Measurements from ENCODE around the gene FBXO28.

Gene FBXO28

DNA sequence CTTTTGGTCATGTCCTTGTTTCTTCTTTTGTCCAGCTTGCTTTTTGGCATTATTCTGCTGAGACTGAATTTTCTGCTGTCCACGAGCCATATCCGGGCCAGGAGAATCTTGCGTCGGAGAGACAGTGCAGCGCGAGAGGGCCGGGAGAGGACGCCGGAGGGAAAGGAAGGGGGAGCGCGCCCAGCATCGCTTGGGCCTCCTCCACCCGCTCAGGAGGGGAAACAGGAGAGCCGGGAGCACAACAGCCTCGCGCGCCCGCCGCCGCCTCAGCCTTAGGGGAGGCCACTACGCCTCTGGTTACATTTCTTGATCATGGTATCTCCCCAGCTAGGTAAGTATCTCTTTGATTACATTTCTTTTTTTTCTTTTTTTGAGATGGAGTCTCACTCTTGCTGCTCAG, 61.7 kb downstream of the FBXO28 start:
- Histone ChIP-seq H3K27me3 (peaks cover 0 to 7% (median 0%) of the 10 kb centered on the region in 11 experiments; a peak in 4 of 22 replicates), H3K4me3 (no peak overlapping the region), H3K36me3 (no peaks in the 10 kb centered on the region), H4K20me1 (no peaks in the 10 kb centered on the region), H3K4me1 (peaks cover 13 to 24% (median 20%) of the 10 kb centered on the region in 10 experiments), H3K4me2 (peak overlapping the region in 3 of 11 experiments; percentile 5 to 49 (median 31); a peak in 4 of 22 replicates), H3K9ac (no peak overlapping the region), H3K9me3 (replicated peaks in 1 of 11) (no peaks in the 10 kb centered on the region), H3K27ac (no peak overlapping the region)
- TF ChIP-seq Cebpa-rat (IDR thresholded peaks at IDR 0.05), result no peak

- Histone ChIP-seq H3K4me2 (no peak overlapping the region), H3K9me3 (replicated peaks in 1 of 11) (no peaks in the 10 kb centered on the region), H4K20me1 (no peaks in the 10 kb centered on the region), H3K27me3 (peaks cover 0 to 7% (median 0%) of the 10 kb centered on the region in 11 experiments; a peak in 4 of 22 replicates), H3K27ac (no peak overlapping the region), H3K9ac (no peak overlapping the region), H3K4me3 (no peak overlapping the region), H3K36me3 (no peaks in the 10 kb centered on the region), H3K4me1 (peaks cover 12 to 26% (median 20%) of the 10 kb centered on the region in 10 experiments)
- TF ChIP-seq Cebpa-rat (IDR thresholded peaks at IDR 0.05), result no peak
These were observed 63.6 kb downstream of the FBXO28 start for GRCh38 chr1:224177356-224177999.

- Histone ChIP-seq H3K9ac (no peak overlapping the region), H4K20me1 (peaks cover 0 to 8% (median 0%) of the 10 kb centered on the region in 11 experiments; a peak in 5 of 22 replicates), H3K36me3 (no peaks in the 10 kb centered on the region), H3K4me2 (peak overlapping the region in 7 of 11 experiments; percentile 9 to 49 (median 45); a peak in 9 of 22 replicates), H3K4me3 (no peak overlapping the region), H3K9me3 (replicated peaks in 1 of 11) (no peaks in the 10 kb centered on the region), H3K4me1 (peaks cover 14 to 29% (median 22%) of the 10 kb centered on the region in 10 experiments), H3K27ac (no peak overlapping the region), H3K27me3 (peaks cover 0 to 7% (median 0%) of the 10 kb centered on the region in 11 experiments; a peak in 4 of 22 replicates)
- TF ChIP-seq Cebpa-rat (IDR thresholded peaks at IDR 0.05), result no peak
These were observed 65.0 kb downstream of the FBXO28 start for GRCh38 chr1:224178894-224179293.

DNA sequence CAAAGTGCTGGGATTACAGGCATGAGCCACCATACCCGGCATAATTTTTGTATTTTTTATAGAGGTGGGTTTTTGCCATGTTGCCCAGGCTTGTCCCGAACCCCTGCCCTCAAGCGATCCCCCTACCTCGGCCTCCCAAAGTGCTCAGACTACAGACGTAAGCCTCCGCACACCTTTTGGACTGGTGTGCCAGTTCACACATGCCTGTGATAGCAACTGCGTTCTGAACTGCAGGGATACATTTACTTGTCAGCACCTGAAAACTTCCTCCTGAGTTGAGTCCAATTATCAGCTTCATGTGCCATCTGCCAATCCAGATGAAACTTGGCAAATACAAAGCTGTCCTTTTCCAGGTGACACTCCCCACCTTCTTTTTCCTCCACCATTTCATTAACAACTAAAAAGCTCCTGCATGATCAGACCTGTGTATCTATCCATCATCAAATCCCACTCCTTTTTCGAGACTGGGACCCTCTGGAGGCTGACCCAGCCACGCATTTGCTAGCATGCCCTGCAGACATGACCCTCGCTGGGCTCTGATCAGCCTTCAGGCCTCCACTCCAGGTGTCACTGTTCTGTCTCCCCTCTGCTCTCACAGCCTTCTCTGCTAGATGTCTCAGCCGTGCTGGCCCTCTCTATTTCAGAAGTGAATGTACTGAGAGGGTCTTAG, 67.0 kb downstream of the FBXO28 start:
- no peak overlapping the region for H3K9ac ChIP-seq
- 0 out of 22 replicates have a peak overlapping the region, but pooled peaks of 2 of the 11 experiments have one; percentile 92 to 94 for H3K27ac ChIP-seq
- H3K9me3 ChIP-seq (replicated peaks in 1 of 11), result no peaks in the 10 kb centered on the region
- H3K4me3 ChIP-seq, result no peak overlapping the region
- peaks cover 5 to 13% (median 9%) of the 10 kb centered on the region in 11 experiments; a peak in 20 of 22 replicates for H3K36me3 ChIP-seq
- peaks cover 0 to under 1% (median 0%) of the 10 kb centered on the region in 11 experiments; a peak in 1 of 22 replicates for H3K27me3 ChIP-seq
- H3K4me1 ChIP-seq, result peaks cover 25 to 48% (median 38%) of the 10 kb centered on the region in 10 experiments
- H4K20me1 ChIP-seq, result peaks cover 13 to 28% (median 18%) of the 10 kb centered on the region in 11 experiments; a peak in 19 of 22 replicates
- no peak for TF ChIP-seq Cebpa-rat (IDR thresholded peaks at IDR 0.05)
- peak overlapping the region in 4 of 11 experiments; percentile 7 to 93 (median 91); a peak in 3 of 22 replicates for H3K4me2 ChIP-seq

DNA sequence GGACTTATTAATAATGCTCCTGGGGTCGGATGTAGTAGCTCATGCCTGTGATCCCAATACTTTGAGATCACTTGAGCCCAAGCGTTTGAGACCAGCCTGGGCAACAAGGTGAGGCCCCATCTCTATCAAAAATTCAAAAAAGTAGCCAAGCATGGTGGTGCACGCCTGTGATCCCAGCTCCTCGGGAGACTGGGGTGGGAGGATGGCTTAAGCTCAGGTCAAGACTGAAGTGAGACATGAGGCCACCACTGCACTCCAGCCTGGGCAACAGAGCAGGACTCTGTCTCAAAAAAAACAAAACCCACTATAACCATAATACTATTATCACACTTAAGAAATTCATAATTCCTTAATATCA, 67.5 kb downstream of the FBXO28 start:
- Histone ChIP-seq H3K4me3 (no peak overlapping the region), H3K9ac (no peak overlapping the region), H3K9me3 (replicated peaks in 1 of 11) (no peaks in the 10 kb centered on the region), H3K27me3 (no peaks in the 10 kb centered on the region), H3K4me2 (peak overlapping the region in 7 of 11 experiments; percentile 7 to 93 (median 90); a peak in 9 of 22 replicates), H4K20me1 (peaks cover 18 to 33% (median 23%) of the 10 kb centered on the region in 11 experiments; a peak in 20 of 22 replicates), H3K4me1 (peaks cover 30 to 53% (median 41%) of the 10 kb centered on the region in 10 experiments), H3K27ac (peak overlapping the region in 2 of 11 experiments; percentile 92 to 94; a peak in 3 of 22 replicates), H3K36me3 (peaks cover 9 to 18% (median 14%) of the 10 kb centered on the region in 11 experiments; a peak in 20 of 22 replicates)
- no peak for TF ChIP-seq Cebpa-rat (IDR thresholded peaks at IDR 0.05)

GRCh38 chr1:224182057-224182865, 68.3 kb downstream of the FBXO28 start:
- peak in 3 of 11 experiments; percentile 18 to 40 (median 32); a peak in 3 of 22 replicates for TF ChIP-seq Cebpa-rat (IDR thresholded peaks at IDR 0.05)
- H3K9ac ChIP-seq, result peak overlapping the region; percentile 88 to 98 (median 96)

DNA sequence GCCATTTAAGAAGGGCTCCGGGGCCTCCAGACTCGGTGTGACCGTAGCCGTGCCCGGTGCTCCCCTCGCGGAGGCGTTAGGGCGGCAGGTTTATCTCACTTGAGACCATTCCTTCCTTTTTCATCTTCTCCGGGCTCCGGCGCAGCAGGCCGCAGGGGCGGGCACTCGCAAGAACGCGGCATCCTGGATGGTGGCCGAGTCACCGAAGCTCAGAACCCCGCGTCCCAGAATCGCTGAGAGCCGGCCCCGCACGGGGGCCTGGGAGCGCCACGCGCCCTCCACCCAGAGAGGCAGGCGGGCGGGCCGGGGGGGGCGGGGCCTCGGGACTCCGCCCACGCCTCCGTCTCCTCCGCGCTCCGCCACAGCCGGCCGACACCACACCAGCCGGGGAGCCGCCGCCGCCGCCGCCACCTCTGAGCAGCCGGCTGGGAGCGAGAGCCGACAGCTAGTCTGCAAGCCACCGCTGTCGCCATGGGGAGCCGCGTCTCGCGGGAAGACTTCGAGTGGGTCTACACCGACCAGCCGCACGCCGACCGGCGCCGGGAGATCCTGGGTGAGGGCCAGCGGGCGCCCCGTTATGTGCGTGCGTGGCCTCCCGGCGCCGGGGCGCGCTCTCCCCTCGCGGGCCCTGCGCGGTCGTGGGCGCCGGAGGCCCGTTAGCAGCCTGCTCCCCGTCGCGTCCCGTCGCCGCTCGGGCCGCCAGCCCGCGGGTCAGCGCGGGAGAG, 69.1 kb downstream of the FBXO28 start, which contains the start of gene DEGS1:
Gene DEGS1 (plus strand): TSS at position 375 of the 725 bp plus-strand sequence. CDS start 97 bp downstream, at position 472.
- peak within 1 kb of the TSS; percentile 84 to 98 (median 92) for H3K4me3 ChIP-seq
- peak within 1 kb of the TSS; percentile 84 to 97 (median 93) for H3K27ac ChIP-seq
- H3K4me2 ChIP-seq, result peak within 1 kb of the TSS; percentile 70 to 94 (median 92)
- no peak for TF ChIP-seq Cebpa-rat (IDR thresholded peaks at IDR 0.05)
- H4K20me1 ChIP-seq, result peaks cover 23 to 48% (median 37%) of the 10 kb centered on the region in 11 experiments; a peak in 20 of 22 replicates
- H3K36me3 ChIP-seq, result peaks cover 23 to 34% (median 30%) of the 10 kb centered on the region in 11 experiments
- peak within 1 kb of the TSS; percentile 88 to 98 (median 96) for H3K9ac ChIP-seq
- H3K27me3 ChIP-seq, result no peaks in the 10 kb centered on the region
- H3K4me1 ChIP-seq, result peaks cover 36 to 53% (median 41%) of the 10 kb centered on the region in 10 experiments
- peaks cover 0 to 13% (median 9%) of the 10 kb centered on the region in 11 experiments; a peak in 17 of 22 replicates for H3K9me3 ChIP-seq (replicated peaks in 1 of 11)

More at GRCh38 chr1:224182057-224182865, 68.3 kb downstream of the FBXO28 start:
- Histone ChIP-seq H3K36me3 (peaks cover 15 to 26% (median 22%) of the 10 kb centered on the region in 11 experiments; a peak in 21 of 22 replicates), H3K4me3 (peak overlapping the region; percentile 84 to 98 (median 92)), H4K20me1 (peaks cover 20 to 41% (median 31%) of the 10 kb centered on the region in 11 experiments; a peak in 20 of 22 replicates), H3K9me3 (replicated peaks in 1 of 11) (peaks cover 0 to 5% (median 1%) of the 10 kb centered on the region in 11 experiments; a peak in 11 of 22 replicates), H3K4me2 (peak overlapping the region; percentile 70 to 94 (median 85)), H3K27me3 (no peaks in the 10 kb centered on the region), H3K27ac (peak overlapping the region in 10 of 11 experiments; percentile 84 to 97 (median 93); a peak in 21 of 22 replicates), H3K4me1 (peaks cover 33 to 53% (median 41%) of the 10 kb centered on the region in 10 experiments)

All from BLaER1 treated with 17β-estradiol and CSF1 and Interleukin-3, amounts not matched to agents 10 nM and 100 nM (cell line).